CD4-positive, alpha-beta memory T cell (primary cell): ENCODE results near the gene ARFGAP1. TPM values are rescaled to one million over a fixed set of nuclear protein-coding genes. Genes with fewer than 3 reads are reported as not detected.

Experiments used
- CTCF ChIA-PET: fragments of 350-600 bp; sonication (Branson Sonifier 250); formaldehyde crosslinking; loops from one replicate; lab custom pipeline; 2021; ENCODE audit warnings: inconsistent platforms; ENCODE audit not compliant: partially characterized antibody; lab: Charles Lee
- POLR2A ChIA-PET: fragments of 350-600 bp; sonication (Branson Sonifier 250); formaldehyde crosslinking; loops from one replicate; lab custom pipeline; 2021; ENCODE audit not compliant: partially characterized antibody; lab: Charles Lee
- DNase-seq, 5 donors: peaks; one replicate each; pipeline versions ENCODE4 v3.0.0 to v3.0.0-alpha.2; 2020 to 2022; ENCODE audit warnings: mixed read lengths in 1 of 5
- H3K27ac ChIP-seq: one replicate; pipeline ENCODE4 v1.7.0; 2013; ENCODE audit warnings: low read depth, low read length
- H3K27me3 ChIP-seq: 2 replicates; pipeline ENCODE4 v1.7.0; 2013; ENCODE audit warnings: mild to moderate bottlenecking, low read length, moderate library complexity; ENCODE audit not compliant: insufficient read depth
- H3K36me3 ChIP-seq: 2 replicates; pipeline ENCODE4 v1.7.0; 2013; ENCODE audit warnings: mild to moderate bottlenecking, low read length, moderate library complexity; ENCODE audit not compliant: insufficient read depth
- H3K4me1 ChIP-seq: 2 replicates; pipeline ENCODE4 v1.7.0; 2013; ENCODE audit warnings: mild to moderate bottlenecking, low read length, moderate library complexity; ENCODE audit not compliant: insufficient read depth
- H3K4me3 ChIP-seq, 2 donors: one replicate each; pipeline ENCODE4 v1.7.0; 2013; ENCODE audit warnings: low read length in 2 of 2, mild to moderate bottlenecking in 1 of 2
- H3K9me3 ChIP-seq, 2 donors: one replicate each; pipeline ENCODE4 v1.7.0; 2013; ENCODE audit warnings: low read length in 2 of 2, control low read depth in 1 of 2; ENCODE audit not compliant: control insufficient read depth in 1 of 2
- H3K27ac Mint-ChIP-seq, 7 donors: one replicate each; pipeline ENCODE4 v1.8.0; 2020 to 2021; ENCODE audit warnings: mixed read lengths in 7 of 7, mild to moderate bottlenecking in 6 of 7, inconsistent platforms in 3 of 7, moderate library complexity in 3 of 7
- H3K27me3 Mint-ChIP-seq, 2 donors: one replicate each; pipeline ENCODE4 v1.8.0; 2020 to 2021; ENCODE audit warnings: mixed read lengths in 2 of 2
- H3K36me3 Mint-ChIP-seq, 2 donors: one replicate each; pipeline ENCODE4 v1.8.0; 2020 to 2021; ENCODE audit warnings: mixed read lengths in 2 of 2, inconsistent platforms in 1 of 2, mild to moderate bottlenecking in 1 of 2
- H3K4me1 Mint-ChIP-seq, 4 donors: one replicate each; pipeline ENCODE4 v1.8.0; 2020 to 2021; ENCODE audit warnings: mixed read lengths in 4 of 4, mild to moderate bottlenecking in 1 of 4
- H3K4me3 Mint-ChIP-seq, 8 donors: one replicate each; pipeline ENCODE4 v1.8.0; 2020 to 2021; ENCODE audit warnings: mixed read lengths in 8 of 8, mild to moderate bottlenecking in 7 of 8, moderate library complexity in 6 of 8, inconsistent platforms in 3 of 8
- H3K9me3 Mint-ChIP-seq, 8 donors: one replicate each; pipeline ENCODE4 v1.8.0; 2020 to 2021; ENCODE audit warnings: mixed read lengths in 8 of 8, mild to moderate bottlenecking in 5 of 8, inconsistent platforms in 3 of 8, moderate library complexity in 1 of 8
- intact Hi-C: fragments of 100-400 bp; cut with micrococcal nuclease; formaldehyde crosslinking; loops from one replicate; pipeline ENCODE4 v1.15.1; 2023
- polyA plus RNA-seq, 2 donors: library from polyadenylated mRNA; unstranded; fragments of 300-500 nt; fragmentation: Illumina TruSeq; gene quantifications; one replicate each; pipeline ENCODE4 v1.2.3, GENCODE V29; 2021
- total RNA-seq, 2 experiments: library from RNA; stranded (reverse); gene quantifications; one replicate each; pipeline ENCODE4 v1.2.3, GENCODE V29; 2021

The ARFGAP1 gene
- total and polyA plus RNA-seq, 4 experiments from 2014 or later, result 11.5 to 120 (median 69.4) TPM

- ChIA-PET CTCF (no interaction called here), POLR2A (no interaction called here)
- Histone ChIP-seq H3K9me3 (no peaks in the 10 kb centered on the region), H3K27me3 (no peaks in the 10 kb centered on the region), H3K4me1 (peaks cover 13% of the 10 kb centered on the region), H3K4me3 (no peak overlapping the region), H3K27ac (no peak overlapping the region), H3K36me3 (no peaks in the 10 kb centered on the region)
- peaks cover 0 to 5% (median 1%) of the 10 kb centered on the region in 4 donors for H3K4me1 Mint-ChIP-seq
- H3K27me3 Mint-ChIP-seq, result peaks cover 3% of the 10 kb centered on the region in 2 donors
- no peaks in the 10 kb centered on the region for H3K36me3 Mint-ChIP-seq
- peaks cover 0 to 7% (median 0%) of the 10 kb centered on the region in 8 donors for H3K9me3 Mint-ChIP-seq
- H3K27ac Mint-ChIP-seq, result peak overlapping the region in 2 of 7 donors; percentile 29 to 31
- DNase-seq, result no peak
- H3K4me3 Mint-ChIP-seq, result no peak overlapping the region
- intact Hi-C loops, result no loop called here
Observed at GRCh38 chr20:63323357-63323981, 50.9 kb downstream of the ARFGAP1 start.

- Mint-ChIP-seq H3K27me3 (peaks cover 3% of the 10 kb centered on the region in 2 donors), H3K4me1 (peaks cover 0 to 5% (median 1%) of the 10 kb centered on the region in 4 donors), H3K27ac (no peak overlapping the region), H3K36me3 (no peaks in the 10 kb centered on the region), H3K4me3 (no peak overlapping the region), H3K9me3 (peaks cover 0 to 7% (median 0%) of the 10 kb centered on the region in 8 donors)
- Histone ChIP-seq H3K27ac (no peak overlapping the region), H3K4me1 (peaks cover 13% of the 10 kb centered on the region), H3K36me3 (no peaks in the 10 kb centered on the region), H3K27me3 (no peaks in the 10 kb centered on the region), H3K9me3 (no peaks in the 10 kb centered on the region), H3K4me3 (no peak overlapping the region)
- no peak for DNase-seq
- ChIA-PET POLR2A (no interaction called here), CTCF (no interaction called here)
- intact Hi-C loops, result no loop called here
Observed at GRCh38 chr20:63325021-63325471, 52.4 kb downstream of the ARFGAP1 start.

DNA sequence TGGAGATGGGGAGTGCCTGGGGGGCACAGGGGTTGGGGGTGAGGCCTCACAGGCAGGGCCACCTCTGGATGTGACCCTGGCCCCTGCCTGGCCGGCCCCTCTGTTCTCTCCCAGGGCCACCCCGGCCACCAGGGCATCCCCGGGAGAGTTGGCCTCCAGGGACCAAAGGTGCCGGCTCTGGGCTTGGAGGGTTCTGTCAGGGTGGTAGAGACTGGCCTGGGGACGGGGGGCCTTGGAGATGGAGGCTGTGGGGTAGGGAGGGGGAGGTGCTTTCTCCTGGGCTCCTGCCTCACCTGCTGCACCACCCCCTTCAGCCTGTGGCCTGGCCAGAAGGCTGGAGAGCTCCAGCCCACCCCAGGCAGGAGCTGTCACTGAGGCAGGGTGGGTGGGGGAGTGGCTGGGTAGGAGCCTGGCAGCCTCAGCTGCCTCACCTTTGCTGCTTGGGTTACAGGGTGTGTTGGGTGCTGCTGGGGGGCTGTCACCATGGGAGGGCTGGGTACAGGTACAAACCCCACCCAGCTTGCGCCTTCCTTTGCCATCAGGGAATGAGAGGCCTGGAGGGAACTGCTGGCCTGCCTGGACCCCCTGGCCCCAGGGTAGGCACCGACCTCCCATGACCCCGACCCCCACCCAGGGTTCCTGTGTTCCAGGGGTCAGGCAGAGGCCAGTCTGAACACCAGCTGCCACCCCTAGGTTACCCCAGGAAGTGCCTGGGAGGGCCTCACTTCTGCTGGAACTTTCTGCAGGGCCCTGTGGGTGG lies 53.1 kb downstream of the ARFGAP1 start:
- intact Hi-C loops, result no loop called here
- Histone ChIP-seq H3K27me3 (no peaks in the 10 kb centered on the region), H3K4me3 (no peak overlapping the region), H3K36me3 (no peaks in the 10 kb centered on the region), H3K9me3 (no peaks in the 10 kb centered on the region), H3K27ac (no peak overlapping the region), H3K4me1 (peaks cover 13% of the 10 kb centered on the region)
- ChIA-PET CTCF (no interaction called here), POLR2A (no interaction called here)
- Mint-ChIP-seq H3K4me1 (peaks cover 0 to 5% (median 1%) of the 10 kb centered on the region in 4 donors), H3K27ac (no peak overlapping the region), H3K36me3 (no peaks in the 10 kb centered on the region), H3K27me3 (peaks cover 3% of the 10 kb centered on the region in 2 donors), H3K4me3 (no peak overlapping the region), H3K9me3 (peaks cover 0 to 7% (median 0%) of the 10 kb centered on the region in 8 donors)
- no peak for DNase-seq

DNA sequence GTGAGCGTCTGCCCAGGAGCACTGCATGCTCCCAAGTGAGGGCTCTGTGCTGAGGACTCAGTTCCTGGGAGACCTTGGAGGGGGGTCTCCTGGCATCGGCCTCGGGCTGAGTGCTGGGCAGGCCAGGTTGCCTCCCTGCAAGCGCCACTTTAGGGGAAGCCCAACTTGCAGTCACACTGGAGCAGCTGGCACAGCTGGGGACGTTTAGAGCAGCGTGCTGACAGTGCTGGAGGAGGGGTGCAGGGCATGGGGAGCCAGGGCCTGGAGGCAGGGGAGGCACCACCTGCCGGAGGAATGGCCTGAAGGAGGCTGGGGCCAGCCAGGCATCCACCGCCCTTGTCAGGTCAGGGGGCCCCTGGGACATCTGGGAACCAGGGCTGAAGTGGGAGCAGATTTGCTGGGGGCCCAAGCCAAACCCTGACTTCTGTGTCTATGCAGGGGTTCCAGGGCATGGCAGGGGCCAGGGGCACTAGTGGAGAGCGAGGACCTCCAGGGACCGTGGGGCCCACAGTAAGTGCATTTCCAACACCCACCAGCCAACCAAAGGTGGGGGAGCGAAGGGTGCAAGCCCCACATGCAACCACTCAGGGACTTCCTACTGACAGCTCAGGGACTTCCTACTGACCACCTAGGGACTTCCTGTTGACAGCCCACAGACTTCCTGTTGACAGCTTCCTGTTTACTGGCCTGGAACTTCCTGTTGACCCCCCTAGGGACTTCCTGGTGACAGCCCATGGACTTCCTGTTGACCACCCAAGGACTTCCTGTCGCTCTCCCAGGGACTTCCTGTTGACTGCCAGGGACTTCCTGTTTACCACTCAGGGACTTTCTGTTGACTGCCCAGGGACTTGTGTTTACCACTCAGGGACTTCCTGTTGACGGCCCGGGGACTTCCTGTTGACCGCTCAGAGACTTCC lies 54.0 kb downstream of the ARFGAP1 start:
- H3K27me3 ChIP-seq, result no peaks in the 10 kb centered on the region
- DNase-seq, result no peak
- peaks cover 13% of the 10 kb centered on the region for H3K4me1 ChIP-seq
- Mint-ChIP-seq H3K4me3 (no peak overlapping the region), H3K27ac (peak overlapping the region; percentile 64 to 92 (median 78)), H3K4me1 (peaks cover 0 to 5% (median 1%) of the 10 kb centered on the region in 4 donors), H3K36me3 (no peaks in the 10 kb centered on the region), H3K27me3 (peaks cover 3% of the 10 kb centered on the region in 2 donors), H3K9me3 (peaks cover 0 to 10% (median 2%) of the 10 kb centered on the region in 8 donors)
- ChIA-PET POLR2A (no interaction called here), CTCF (no interaction called here)
- no peaks in the 10 kb centered on the region for H3K9me3 ChIP-seq
- no peak overlapping the region for H3K4me3 ChIP-seq
- intact Hi-C loops, result no loop called here
- no peaks in the 10 kb centered on the region for H3K36me3 ChIP-seq
- H3K27ac ChIP-seq, result peak overlapping the region; percentile 48

DNA sequence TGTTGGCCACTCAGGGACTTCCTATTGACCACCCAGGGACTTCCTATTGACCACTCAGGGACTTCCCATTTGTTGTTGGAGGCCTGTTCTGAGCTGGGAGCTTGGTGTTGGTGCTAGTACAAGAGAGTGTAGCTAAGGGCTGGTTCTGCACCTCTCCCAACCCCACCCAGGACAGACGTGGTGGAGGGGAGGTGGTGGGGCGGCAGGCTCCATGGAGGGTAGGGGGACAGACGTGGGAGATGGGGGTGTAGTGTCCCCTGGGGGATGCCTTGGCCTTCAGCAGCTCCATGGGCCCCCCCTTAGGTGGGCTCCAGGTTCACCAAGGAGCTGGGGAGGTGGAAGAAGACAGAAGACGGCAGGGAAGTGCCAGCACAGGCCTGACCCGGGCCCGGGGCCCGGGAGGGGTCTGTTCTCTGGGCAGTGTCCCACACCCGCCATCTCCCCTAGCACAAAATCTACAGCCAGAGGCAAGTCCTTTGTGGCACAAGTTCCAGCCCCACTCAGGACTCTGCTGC lies 54.7 kb downstream of the ARFGAP1 start:
- H3K4me3 Mint-ChIP-seq, result no peak overlapping the region
- no peaks in the 10 kb centered on the region for H3K27me3 ChIP-seq
- H3K27ac ChIP-seq, result peak overlapping the region; percentile 48
- peaks cover 4 to 7% of the 10 kb centered on the region in 2 donors for H3K27me3 Mint-ChIP-seq
- H3K27ac Mint-ChIP-seq, result peak overlapping the region; percentile 64 to 92 (median 78)
- no peak overlapping the region for H3K4me3 ChIP-seq
- H3K9me3 ChIP-seq, result peaks cover 0 to 7% of the 10 kb centered on the region in 2 donors
- no peaks in the 10 kb centered on the region for H3K36me3 Mint-ChIP-seq
- ChIA-PET CTCF (no interaction called here), POLR2A (no interaction called here)
- H3K4me1 Mint-ChIP-seq, result peaks cover 0 to 5% (median 1%) of the 10 kb centered on the region in 4 donors
- DNase-seq, result no peak
- H3K36me3 ChIP-seq, result no peaks in the 10 kb centered on the region
- intact Hi-C loops, result no loop called here
- H3K4me1 ChIP-seq, result peaks cover 13% of the 10 kb centered on the region
- peaks cover 0 to 17% (median 8%) of the 10 kb centered on the region in 8 donors for H3K9me3 Mint-ChIP-seq

- H3K36me3 ChIP-seq, result no peaks in the 10 kb centered on the region
- Mint-ChIP-seq H3K9me3 (peaks cover 0 to 17% (median 8%) of the 10 kb centered on the region in 8 donors), H3K27me3 (peaks cover 3 to 6% of the 10 kb centered on the region in 2 donors), H3K4me3 (no peak overlapping the region), H3K36me3 (no peaks in the 10 kb centered on the region), H3K27ac (peak overlapping the region in 3 of 7 donors; percentile 29 to 64 (median 57)), H3K4me1 (peaks cover 0 to 5% (median 1%) of the 10 kb centered on the region in 4 donors)
- peaks cover 0 to 7% of the 10 kb centered on the region in 2 donors for H3K9me3 ChIP-seq
- ChIA-PET POLR2A (no interaction called here), CTCF (no interaction called here)
- DNase-seq, result no peak
- peaks cover 13% of the 10 kb centered on the region for H3K4me1 ChIP-seq
- H3K27ac ChIP-seq, result no peak overlapping the region
- intact Hi-C loops, result no loop called here
- no peaks in the 10 kb centered on the region for H3K27me3 ChIP-seq
- H3K4me3 ChIP-seq, result no peak overlapping the region
Observed at GRCh38 chr20:63328026-63328700, 55.5 kb downstream of the ARFGAP1 start.
